ENCODE measurements around the gene PRKCQ. TPM values are rescaled to one million over a fixed set of nuclear protein-coding genes. Genes with fewer than 3 reads are reported as not detected.

PRKCQ gene
- total RNA-seq: 0.24 TPM
- long read RNA-seq: 0 reads

DNA sequence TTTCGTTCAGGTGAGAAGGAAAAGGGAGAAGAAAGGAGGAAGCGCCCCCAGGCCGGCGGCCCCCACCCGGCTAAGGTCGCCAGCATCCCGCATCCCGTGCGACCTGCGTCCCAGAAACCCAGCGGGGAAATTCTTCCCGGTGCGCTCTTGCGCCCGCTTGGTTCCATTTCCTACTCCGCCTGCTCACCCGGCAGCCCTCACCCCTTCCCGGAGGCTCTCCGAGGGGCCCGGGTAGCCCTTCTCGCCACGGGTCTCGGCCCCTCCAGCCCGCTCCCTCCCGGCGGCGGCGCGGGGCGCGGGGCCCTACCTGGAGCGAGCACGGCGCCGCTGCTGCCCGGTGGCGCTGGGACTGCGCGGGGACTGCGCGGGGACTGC is at the start of gene PRKCQ:
Gene PRKCQ, minus strand, starts transcription at position 373 of the 375 bp plus-strand sequence. CDS start 65,141 bp downstream, outside the sequence.
- intact Hi-C loops (cut with DNase I): no loop called here
- no peak for DNase-seq (ENCODE audit: low spot score)

DNA sequence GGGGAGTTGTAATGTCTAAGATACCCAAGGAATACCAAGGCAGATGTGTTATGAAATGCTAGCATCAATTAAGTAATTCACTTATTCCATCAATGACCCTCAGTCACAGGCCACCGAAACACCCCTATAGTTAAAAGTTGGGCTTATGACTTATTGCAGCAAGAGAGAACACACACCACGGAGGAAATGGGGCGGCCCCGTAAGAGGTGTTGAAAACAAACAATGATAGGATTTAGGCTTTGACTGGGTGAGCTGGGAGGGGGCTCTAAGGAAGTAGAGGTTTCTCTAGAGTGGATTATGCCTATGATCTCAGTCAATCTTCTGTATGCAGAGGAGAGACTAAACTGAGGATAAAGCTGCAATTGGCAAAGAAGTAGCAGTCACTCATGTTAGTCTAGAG is 45.4 kb upstream of the PRKCQ start:
- DNase-seq (ENCODE audit: low spot score): no peak
- intact Hi-C loops (cut with DNase I): no loop called here

DNA sequence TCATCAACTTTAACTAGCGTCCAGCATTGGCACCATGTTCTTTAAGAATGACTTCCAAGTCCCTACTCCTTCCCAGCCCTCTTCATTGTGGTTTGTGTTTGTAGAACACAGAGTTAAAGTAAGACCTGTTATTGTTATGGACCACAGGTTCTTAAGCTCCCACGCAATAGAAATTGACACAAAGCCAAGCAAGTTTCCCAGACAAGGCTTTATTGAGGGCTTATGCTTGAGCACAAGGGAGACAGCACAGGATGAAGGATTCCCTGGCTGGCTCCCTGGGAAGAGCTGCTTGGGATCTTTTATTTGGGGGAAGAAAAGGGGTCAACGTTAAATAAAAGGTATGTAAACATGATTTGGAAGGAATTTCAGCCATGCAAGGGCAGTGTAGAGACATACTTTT is 44.3 kb upstream of the PRKCQ start:
- no peak for DNase-seq (ENCODE audit: low spot score)
- intact Hi-C loops (cut with DNase I): no loop called here

DNA sequence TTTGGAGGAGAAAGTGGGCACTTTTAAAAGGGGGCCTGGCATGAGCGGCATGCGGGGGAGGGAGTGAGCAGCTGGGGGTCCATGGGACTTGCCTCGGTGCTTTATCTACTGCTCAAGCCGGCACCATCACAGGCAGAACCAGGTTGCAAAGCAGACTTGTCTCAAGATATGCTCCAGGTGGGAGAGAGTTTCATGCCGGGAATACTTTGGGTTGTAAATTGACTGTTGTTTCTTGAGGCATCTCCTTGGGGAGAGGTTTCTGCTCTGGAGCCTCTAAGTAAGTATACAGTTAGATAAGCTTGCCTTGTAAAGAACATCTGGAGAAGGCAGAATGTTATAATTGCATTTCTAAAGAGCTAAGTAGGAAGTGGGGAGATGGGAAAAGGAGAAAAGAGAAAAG is 42.8 kb upstream of the PRKCQ start:
- intact Hi-C loops (cut with DNase I): no loop called here

DNA sequence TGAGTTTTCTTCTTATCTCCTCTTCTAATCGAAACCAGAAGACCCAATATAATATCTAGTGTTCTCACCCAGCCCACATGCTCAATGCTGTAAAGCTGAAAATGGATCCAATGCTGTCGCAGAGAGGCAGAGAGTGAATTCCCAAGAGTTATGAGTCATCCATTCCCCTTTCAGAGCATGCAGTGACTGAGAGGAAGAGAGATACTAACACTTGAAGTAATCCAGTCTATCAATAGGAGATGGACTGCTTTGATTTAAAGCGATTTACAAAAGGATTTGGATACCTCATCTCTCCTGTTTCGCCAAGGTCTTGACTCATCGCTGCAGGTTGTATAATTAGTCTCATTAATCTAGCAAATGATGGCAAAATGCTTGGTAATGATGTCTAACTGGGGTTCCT is 41.5 kb upstream of the PRKCQ start:
- intact Hi-C loops (cut with DNase I): no loop called here
- DNase-seq (ENCODE audit: low spot score): no peak

More for the DNA sequence above, 42.8 kb upstream of the PRKCQ start:
- no peak for DNase-seq (ENCODE audit: low spot score)

DNA sequence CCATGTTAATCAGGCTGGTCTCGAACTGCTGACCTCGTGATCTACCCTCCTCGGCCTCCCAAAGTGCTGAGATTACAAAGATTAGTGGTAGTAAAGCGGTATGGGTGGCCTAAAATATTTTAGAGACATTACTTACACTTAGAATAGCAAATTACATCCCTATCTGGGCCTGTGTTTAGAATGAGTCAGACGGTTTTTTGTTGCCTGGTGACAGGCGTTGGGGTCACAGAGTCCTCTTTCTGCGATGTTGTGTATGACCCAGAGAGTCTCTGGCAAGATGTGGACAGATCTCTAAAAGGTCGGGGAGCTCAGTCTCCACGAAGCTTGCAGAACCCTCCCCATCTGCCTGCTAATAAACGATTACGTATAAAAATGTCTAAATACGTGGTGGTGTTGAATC is 39.6 kb upstream of the PRKCQ start:
- intact Hi-C loops (cut with DNase I): no loop called here
- no peak for DNase-seq (ENCODE audit: low spot score)

DNA sequence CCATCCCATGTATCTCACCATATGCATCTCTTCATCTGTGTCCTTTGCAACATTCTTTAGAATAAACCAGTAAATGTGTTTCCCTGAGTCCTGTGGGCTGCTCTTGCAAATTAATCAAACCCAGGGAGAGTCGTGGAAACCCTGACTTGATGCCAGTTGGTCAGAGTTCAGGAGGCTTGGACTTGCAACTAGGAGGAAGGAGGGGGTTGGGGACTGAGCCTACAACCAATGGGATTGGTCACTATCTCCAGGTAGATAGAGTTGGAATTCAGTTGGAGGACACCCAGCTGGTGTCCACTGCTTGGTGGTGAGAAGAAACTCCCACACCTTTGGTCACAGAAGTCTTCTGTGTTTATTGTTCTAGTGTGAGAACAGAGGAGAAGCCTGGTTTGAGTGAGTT is 38.3 kb upstream of the PRKCQ start:
- intact Hi-C loops (cut with DNase I): no loop called here
- no peak for DNase-seq (ENCODE audit: low spot score)

DNA sequence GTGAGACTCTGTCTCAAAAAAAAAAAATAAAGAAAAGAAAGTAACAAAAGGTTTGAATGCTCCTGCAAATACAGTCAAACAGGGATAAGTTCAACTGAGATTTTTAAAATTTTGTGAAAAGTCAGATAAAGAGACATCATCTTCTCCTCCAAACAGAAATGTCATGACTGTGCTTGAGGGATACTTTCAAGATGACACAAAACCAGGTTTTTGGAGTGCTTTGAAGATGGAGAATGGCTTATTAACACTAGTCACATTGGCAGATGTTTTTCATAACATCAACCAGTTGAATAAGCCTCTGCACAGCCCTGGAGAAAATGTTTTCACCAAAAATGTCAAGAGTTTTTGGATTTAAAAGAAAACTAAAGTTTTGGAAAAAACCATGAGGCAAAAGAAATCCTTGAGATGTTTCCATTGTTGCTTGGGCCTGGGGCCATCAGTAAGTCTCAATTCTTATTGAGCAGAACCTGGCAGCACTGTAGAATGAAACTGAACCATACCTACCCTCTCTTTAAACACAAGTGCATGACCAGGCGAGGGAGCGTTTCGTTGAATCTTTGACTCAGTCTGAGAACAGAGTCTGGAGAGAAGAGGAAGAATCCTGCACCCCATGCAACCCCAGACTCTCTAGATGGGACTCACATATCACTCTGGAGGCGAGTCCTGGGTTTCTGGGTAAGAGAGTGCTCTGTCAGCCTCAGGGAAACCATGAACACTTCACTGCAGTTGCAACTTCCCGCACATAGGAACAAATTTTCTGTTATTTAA is 37.4 kb upstream of the PRKCQ start:
- DNase-seq (ENCODE audit: low spot score): no peak
- intact Hi-C loops (cut with DNase I): no loop called here

DNA sequence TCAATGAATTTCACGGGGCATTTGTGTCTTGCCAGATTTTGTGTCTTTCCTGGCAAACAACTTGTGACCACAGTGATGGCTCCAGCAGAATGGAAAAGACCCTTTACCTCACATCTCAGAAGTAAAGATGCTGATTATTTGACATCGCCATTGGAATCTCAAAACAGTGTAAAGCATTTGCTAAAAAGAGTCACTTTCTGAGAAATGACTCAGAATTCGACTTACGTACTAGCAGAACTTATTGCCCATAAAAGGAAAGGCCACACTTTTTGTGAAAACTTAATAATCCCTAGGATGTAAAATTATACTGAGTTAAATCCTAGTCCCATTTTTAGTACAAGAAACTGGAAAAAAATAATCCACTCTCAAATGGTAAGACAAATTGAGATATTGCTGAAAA is 35.9 kb upstream of the PRKCQ start:
- no peak for DNase-seq (ENCODE audit: low spot score)
- intact Hi-C loops (cut with DNase I): no loop called here

DNA sequence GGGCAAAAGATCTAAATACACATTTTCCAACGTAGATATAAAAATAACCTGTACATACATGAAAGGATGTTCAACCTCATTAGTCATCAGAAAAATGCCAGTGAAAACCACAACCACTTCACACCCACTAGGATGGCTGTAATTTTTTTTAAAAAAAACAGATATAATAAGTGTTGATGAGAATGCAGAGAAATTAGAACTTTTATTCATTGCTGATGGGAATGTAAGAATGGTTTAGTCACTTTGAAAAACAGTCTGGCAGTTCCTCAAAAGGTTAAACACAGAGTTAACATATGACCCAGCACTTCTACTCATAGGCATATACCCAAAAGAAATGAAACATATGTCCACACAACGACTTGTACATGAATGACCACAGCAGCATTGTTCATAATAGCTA is 32.3 kb upstream of the PRKCQ start:
- intact Hi-C loops (cut with DNase I): no loop called here
- DNase-seq (ENCODE audit: low spot score): no peak

DNA sequence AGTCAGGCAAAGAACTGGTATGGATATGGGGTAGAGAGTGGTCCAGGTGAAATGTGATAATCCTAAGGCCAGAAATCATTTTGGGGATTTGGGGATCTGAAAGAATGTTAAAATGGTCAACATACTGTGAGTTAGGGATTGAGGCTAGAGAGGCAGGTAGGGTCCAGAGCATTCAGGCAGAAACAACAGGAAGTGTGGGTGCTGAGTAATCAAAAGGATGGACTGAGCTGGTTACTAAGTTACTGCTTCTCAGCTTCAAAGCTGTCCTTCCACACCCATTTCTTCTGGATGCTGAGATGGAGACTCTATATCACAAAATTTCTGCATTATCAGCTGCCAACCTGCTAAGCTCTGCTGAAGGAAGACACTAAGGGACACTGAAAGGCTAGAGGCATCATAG is 30.6 kb upstream of the PRKCQ start:
- intact Hi-C loops (cut with DNase I): no loop called here

DNA sequence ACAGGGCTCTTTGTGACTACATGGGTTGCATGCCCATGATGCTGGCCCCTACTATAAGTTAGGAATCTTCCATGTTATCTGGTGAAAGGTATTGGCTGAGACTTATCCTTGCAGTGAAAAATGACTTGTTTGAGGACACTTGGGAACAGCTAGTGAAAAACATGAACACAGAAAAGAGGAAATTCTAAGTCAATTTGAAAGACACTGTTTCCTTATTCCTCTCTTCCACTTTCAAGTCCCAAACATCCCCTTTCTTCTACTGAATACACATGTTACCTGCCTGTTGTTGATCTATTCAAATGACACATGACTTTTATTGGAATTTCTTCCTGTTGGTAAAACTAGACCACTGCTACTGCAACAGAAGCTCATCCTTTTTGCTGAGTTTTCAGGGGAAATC is 29.5 kb upstream of the PRKCQ start:
- intact Hi-C loops (cut with DNase I): no loop called here
- no peak for DNase-seq (ENCODE audit: low spot score)

More for the DNA sequence above, 30.6 kb upstream of the PRKCQ start:
- no peak for DNase-seq (ENCODE audit: low spot score)

DNA sequence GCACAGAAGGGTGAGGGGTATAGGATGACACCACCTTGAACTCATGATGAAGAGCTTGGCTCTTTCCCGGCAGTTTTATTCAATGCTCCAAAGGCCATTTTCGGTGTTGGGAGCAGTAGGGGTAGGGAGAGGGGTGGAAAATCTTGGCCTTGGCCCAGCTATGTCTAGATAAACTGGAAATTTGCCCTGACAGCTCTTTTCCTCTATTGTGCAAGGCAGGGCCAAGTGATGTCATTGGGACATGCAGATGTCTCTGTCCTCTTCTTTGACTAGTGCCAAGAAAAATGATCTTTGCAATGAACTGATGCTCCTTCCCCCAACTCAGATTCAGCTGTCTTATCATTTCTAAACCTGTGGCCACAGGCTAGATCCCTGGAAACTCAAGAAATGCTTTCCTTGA is 27.7 kb upstream of the PRKCQ start:
- intact Hi-C loops (cut with DNase I): no loop called here
- no peak for DNase-seq (ENCODE audit: low spot score)

DNA sequence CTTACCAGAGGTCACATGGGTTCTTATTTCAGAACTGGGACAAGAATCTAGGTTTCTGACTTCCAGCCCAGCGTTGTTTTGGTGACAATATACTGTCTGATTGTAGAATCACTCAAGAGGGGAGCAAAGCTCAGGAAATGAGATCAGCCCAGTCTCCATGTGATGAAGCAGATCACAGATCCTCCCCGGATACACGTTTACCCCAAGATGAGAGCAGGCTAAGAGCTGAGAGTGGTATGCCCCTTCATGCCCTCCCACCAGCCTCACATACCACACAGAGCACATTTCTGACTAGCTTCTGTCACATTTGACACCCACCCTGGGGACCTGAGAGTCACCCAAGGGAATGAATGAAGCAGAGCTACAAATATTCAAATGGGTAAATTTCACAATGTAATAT is 27.1 kb upstream of the PRKCQ start:
- no peak for DNase-seq (ENCODE audit: low spot score)
- intact Hi-C loops (cut with DNase I): no loop called here

DNA sequence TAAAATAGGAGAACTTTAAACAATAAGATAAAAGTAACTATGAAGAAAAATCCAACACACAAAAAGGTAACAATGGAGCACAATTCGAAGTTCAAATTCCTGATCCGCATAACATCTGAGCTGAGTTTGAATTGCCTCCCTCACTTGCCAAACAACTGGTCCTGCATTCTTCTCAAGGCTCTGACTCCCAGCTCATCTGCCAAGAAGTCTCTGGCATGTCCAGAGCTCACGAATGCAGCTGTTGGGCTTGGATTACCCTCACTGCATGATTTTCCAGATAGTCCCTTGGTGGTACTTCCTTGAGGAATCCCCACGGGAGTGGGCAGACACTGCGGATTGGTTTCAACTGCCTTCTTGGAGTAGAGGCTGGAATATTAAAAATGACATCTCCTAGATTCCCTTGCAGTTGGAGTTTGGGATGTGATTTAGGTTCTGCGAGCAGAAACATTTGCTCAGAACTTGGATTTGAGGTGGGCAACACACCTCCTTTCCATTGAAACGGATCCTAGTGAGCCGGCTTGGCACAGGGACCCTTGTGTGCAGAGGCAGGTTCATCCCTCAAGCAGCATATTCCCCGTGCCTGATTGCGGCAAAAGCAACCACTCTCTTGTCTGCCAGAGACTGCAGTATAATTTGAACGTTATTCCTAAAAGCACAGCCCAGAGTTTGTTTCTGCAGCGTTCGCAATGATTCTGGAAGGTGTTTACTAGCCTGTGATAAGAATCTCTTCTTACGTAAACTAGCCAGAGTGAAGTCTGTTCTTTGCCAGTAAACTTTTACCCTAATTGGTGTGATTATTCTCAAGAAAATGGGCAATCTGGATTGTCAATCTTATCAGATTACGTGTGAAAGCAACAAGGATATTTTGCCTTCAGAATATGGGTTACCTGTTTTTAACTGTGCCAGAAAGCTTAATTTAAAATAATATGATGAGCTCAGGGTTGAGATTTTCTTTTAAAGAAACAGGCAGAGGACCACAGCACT is 23.4 kb upstream of the PRKCQ start:
- intact Hi-C loops (cut with DNase I): no loop called here
- no peak for DNase-seq (ENCODE audit: low spot score)

DNA sequence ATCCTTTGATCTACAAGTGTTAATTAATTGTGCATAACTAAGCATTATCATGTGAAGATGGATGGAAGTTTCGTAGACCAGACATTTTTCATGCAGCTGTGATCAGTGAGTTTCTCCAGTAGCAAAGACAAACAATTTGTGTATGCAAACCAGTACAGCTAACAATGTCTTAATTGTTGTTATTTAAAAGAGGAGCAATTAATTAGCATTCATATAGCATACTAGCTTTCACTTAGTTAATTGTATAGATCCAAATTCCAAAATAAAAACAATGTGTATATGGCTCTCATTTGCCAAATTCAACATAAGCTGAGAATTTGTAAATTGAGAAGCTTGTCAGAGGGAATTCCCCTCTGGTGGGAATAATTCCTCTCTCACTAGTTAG is 22.6 kb upstream of the PRKCQ start:
- intact Hi-C loops (cut with DNase I): no loop called here
- DNase-seq (ENCODE audit: low spot score): no peak

DNA sequence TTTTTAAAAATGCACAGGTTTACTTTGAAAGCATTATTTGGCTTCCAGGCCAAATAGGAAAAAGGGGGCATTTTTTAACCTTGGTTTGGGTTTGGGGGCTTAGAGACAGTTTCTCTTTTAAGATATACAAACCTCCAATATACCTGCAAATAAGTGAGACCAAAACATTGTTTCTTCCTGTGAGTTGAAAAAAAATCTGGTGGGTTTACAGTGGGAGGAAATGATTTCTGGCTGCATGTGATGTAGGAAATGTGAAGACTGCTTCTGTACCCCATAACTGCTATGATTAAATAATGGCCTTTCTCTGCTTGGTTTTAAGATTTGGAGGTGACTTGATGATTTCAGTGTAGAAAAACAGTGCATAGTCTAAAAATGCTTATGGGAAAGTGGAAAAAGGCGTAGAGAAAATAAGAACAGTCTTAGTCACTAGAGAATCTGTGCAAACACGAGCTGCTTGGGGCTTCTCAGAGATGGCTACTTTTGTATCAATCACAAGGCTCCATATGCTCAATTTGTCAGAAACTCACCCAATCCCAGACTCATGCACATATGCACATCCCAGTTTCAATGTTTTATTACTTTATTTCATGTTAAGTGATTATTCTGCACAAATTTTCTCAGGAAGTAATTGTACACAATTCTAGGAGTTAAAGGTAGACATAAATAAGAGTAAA is 22.1 kb upstream of the PRKCQ start:
- intact Hi-C loops (cut with DNase I): no loop called here
- no peak for DNase-seq (ENCODE audit: low spot score)

DNA sequence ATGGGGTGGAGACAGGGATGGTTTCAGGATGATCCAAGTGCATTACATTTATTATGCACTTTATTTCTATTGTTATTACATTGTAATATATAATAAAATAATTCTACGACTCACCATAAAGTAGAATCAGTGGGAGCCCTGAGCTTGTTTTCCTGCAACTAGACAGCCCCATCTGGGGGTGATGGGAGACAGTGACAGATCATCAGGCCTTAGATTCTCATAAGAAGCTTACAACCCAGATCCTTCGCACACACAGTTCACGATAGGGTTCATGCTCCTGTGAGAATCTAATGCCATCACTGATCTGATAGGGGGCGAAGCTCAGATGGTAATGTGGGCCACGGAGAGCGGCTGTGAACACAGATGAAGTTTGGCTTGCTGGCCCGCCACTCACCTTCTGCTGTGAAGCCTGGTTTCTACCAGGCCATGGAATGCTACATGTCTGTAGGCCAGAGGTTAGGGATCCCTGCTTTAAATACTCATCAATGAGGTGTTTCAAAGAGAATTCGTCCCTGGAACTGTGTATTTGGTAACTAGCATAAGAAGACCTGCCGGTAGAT is 21.2 kb upstream of the PRKCQ start:
- intact Hi-C loops (cut with DNase I): no loop called here
- no peak for DNase-seq (ENCODE audit: low spot score)

DNA sequence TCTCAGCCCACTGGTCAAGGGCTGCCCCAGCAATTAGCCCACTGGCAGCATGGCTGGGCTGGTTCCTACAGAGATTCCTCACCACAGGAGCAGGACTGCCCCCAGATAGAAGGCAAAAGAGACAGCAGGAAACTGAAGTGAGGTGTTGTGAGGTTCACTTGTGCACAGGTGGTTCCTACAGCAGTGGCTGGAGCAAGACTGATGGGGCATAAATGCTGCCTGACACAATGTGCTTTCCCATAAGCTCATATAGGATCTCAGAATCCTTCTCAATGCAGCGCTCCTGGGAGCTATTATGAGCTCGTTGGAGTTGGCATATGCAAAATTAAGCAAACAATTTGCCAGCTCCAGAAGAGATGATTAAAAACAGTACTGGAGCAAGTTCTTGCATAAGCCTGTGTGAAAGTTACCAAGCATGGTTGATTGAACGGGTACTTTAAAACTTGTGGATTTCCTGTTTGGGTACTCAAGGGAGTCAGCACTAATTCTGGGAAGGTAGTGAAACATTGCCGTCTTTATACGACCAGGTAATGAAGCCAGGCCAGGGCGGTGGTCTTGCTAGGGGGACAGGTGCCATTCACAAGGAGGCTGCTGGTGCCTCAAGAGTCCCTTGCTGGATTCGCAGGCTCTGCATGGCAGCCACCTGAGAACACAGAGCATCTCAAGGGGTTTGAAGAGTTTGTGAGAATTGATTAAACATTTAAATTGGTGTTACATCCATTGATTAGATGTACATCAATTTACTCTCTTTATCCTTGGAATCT is 20.3 kb upstream of the PRKCQ start:
- DNase-seq (ENCODE audit: low spot score): no peak
- intact Hi-C loops (cut with DNase I): no loop called here

All from cardiac septum (tissue), 1 donor.